Stimulated activated CD4-positive, alpha-beta T cell treated with anti-CD3 and anti-CD28 coated beads, Interleukin-12 subunit alpha, Interleukin-12 subunit beta, amount 100 ng/mL, for 48 hours (primary cell): ENCODE measurements around the gene GEMIN7.

Source experiments
- DNase-seq, 3 donors: peaks; one replicate each; pipeline ENCODE4 v3.0.0-alpha.2; 2020; ENCODE audit warnings: low read depth in 2 of 3, low spot score in 1 of 3

Gene GEMIN7

DNA sequence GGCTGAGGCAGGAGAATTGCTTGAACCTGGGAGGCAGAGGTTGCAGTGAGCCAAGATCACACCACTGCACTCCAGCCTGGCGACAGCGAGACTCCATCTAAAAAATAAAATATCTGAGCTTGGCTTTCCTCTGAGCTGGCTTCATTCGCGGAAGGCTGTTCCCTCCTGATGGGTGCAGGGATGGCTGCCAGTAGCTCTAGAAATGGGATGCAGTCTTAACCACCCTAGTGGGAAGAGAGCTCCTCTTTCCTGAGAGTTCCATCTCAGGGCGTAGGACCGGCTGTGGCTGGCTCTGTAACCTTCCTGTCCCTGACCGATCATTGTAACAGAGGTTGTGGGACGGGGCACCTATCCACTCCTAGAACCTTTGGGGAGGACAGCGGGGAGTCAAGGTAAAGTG is 46.3 kb downstream of the GEMIN7 start:
- no peak for DNase-seq

DNA sequence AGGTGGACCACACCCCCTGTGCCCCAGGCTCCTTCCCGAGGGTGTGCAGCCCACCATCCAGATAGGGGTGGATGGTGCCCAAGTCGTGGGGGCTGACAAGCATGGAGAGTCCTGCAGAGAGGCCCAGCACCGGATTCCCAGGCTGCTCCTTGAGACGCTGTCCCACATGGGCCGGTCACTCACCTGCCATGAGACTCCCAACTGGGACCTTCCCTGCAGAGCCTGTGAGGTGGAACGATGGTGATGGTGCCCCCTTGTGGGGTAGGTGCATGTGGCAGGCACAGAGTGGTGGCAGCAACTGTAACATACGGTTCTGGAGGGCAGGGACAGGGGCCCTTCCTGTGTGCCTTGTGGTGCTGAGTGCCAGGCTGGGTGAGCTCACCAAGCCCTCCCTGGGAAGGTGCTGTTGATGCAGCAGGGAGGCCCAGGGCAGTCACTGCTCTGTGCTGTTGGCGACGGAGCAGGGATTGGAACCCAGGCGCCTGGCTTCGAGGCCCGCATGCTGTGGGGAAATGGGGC is 47.0 kb downstream of the GEMIN7 start:
- DNase-seq: peak; percentile 52 to 72 (median 57)

- DNase-seq: no peak
Measured at GRCh38 chr19:45126654-45127053, 47.6 kb downstream of the GEMIN7 start.

DNA sequence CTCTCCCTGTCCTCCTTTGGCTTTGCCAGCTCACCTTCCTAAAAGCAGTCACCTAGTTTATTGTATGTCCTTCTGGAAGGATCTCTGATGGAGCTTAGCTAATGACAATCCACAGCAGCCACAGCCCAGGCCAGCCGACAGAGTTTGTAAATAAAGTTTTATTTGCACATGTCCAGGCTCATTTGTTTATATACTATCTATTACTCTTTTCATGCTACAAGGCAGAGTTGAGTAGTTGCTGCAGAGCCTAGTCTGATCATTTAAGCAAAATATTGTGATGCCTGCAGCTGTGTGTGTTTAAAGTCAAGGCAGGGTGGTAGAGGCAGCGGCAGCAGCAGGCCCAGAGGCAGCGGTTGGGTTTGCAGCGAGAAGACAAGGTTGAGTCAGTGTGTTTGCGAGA is 49.1 kb downstream of the GEMIN7 start:
- no peak for DNase-seq

- no peak for DNase-seq
Measured at GRCh38 chr19:45128806-45129205, 49.7 kb downstream of the GEMIN7 start.

DNA sequence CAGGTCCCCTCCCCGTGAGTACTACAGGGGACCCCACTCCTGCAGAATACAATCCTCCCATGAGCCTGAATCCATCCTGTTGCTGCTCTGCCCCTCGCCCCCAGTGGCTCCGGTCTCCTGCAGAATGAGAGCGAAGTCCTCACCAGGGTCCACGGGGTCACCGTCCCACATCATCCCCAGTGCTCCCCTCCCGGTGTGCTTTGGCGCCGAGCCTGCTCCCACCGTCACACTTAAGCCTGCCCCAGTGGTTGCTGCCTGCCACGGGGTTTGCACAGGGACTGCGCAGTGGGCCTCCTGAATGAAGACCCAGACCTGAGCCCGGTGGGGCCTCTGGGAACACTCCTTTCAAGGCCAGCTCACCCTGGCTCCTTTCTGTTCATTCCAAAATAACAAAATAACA is 51.2 kb downstream of the GEMIN7 start:
- DNase-seq: no peak

DNA sequence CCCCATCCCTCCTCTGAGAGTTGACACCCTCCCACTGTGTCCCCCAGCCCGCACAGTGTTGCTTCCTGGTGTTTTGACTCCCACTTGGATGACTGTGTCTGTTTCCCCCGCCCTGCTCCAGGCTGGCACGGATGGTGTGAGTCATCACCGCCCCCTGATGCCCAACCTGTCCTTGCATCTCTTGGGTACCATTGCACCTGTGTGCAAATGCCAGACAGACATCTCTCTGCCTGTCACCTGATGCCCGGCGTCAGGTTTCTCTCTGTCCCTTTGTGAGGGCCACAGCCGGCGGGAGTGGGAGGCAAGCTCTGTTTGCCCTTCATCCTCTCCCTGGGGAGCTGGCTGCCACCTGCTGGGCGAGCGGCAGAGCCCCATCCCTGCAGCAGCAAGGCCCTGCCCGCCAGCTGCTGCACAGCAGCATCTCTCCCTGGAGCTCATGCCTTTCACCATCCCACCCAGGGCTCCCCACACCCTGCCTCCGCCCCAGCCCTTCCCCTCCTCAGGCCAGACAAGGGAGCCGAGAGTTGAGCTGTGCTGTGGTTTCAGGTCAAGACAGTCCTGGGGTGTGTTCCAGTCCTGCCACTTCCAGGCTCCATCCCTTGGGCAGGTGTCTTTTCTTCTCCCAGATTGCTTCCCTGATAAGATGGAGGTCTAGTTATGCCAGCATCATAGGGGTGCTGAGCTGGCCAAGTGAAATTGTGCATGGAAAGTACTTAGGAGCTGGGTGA is 52.0 kb downstream of the GEMIN7 start:
- DNase-seq: no peak

GRCh38 chr19:45133661-45134060 is 54.6 kb downstream of the GEMIN7 start:
- DNase-seq: no peak

DNA sequence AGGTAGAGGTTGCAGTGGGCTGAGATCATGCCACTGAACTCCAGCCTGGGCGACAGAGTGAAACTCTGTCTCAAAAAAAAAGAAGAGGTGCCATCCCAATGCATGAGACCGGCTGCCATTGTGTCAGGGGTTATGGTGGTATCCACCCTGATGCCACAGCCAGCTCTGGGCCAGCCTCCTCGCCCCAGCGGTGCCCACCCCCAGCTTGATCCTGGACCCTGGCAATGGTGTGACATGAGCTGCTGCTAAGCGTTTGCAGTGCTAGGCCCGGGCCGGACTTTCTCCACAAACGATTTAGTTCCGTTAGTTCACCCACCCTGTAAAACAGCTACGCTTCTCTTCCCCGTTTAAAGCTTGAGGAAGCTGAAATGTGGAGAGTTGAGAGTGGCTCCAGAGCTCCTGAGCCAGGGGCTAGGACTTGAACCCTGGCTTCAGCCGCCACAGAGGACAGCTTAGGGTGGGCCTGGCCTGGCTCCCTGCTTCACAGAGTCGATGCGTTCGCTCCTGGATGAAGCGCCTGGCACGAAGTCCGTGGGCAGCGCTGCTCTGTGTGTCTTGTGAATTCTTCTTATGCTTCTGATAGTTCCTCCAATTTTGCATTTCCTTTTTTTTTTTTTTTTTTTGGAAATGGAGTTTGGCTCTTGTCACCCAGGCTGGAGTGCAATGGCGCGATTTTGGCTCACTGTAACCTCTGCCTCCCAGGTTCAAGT is 56.3 kb downstream of the GEMIN7 start:
- DNase-seq: no peak

DNA sequence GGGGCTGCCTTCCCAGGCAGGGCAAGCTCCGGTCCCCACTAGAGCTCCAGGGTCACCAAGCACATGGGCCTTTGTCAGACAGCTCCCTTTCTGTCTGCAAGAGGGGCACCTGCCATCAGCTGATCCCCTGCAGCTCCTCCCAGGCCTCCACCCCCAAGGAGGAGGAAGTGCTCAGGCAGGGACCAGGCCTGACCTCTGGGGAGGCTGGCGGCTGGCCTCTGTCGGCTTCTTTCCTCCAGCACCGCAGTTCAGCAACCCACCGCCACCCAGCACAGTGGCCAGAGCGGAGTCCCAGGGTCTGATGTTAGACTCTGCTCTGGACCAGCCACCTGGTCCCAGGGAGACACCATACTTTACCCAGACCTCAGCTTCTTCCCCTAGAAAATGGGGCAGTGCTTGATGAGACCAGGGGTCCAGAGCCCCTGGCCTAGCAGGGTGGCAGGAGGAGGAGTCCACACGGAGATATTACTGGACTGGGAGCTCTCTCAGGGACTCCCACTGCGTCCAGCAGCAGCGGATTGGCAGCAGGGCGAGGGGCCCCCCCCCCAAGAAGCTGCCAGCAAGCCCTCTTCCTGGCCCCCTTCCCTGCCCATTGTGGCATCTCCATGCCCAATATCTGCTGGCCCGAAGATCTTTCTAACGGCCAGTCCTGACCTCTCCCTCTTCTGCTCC is 57.6 kb downstream of the GEMIN7 start:
- no peak for DNase-seq

DNA sequence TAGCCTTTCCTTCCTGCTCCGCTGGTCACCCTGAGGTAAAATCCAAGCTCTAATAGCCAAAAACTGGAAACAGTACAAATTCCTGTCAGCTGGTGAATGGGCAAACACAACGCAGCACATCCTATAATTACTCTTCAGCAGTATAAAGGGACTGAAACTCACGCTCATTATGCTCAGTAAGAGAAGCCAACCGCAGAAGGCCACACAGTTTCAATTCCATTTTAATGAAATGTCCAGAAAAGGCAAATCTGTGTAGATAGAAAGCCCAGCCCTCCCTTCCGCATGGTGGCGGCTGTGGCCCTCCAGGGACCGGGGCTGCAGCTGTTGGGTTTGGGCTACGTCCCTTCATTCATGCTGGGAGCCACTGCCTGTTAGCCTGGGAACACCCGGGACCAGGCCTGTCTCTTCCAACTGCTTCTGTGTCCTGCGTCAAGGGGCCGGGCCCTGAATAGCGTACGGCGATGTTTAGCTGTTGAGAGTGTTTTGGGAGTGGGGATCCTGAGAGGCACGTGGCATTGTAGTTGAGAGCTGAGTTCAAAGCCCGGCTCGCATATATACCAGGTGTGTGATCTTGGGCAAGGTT is 58.2 kb downstream of the GEMIN7 start:
- no peak for DNase-seq

GRCh38 chr19:45138303-45138751 is 59.3 kb downstream of the GEMIN7 start:
- DNase-seq: no peak

- no peak for DNase-seq
Measured at GRCh38 chr19:45139286-45140143, 60.5 kb downstream of the GEMIN7 start.

DNA sequence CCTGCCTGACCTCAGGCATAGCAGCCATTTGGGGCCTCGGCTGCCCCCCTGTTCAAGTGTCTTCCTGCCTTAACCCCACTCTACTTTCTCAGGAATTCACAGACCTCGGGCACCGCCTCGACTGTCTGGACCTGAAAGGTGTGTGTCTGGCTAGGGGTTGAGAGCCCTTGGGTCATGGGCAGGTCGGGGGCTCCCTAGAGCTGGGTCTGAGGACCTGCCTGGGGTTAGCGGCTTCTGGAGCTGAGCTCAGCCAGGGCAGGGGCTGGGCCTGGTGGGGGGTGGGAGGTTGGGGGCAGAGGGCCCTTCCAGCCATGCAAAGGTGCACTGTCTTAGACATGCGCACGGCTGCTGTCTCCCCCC is 61.1 kb downstream of the GEMIN7 start:
- no peak for DNase-seq

DNA sequence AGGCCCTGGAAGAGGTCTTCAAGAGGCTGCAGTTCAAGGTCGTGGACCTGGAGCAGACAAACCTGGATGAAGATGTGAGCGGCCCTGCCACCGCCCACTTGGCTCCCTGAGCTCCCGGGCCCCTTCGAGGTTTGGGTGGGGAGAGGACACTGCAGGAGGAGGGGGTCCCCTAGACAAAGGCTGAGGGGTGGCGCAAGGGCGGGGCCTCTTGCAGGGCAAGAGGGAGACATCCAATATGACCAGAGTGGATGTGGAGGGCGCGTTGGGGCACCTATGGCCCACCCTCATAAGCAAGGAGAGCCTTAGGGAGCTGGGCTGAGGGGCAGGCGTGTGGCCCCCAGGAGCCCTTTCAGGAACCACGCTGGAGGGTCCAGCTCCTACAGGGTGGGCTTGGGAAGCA is 61.5 kb downstream of the GEMIN7 start:
- no peak for DNase-seq
